AG04449 (cell line): ENCODE measurements around the gene GLYAT.

Source experiments
- CTCF ChIA-PET: fragments of 350-600 bp; formaldehyde crosslinking; extraction: SDS; loops from one replicate; lab custom pipeline; 2021; ENCODE audit warnings: antibody characterized with exemption; lab: Yijun Ruan, JAX
- POLR2A ChIA-PET: fragments of 400-600, 350-600 bp; formaldehyde crosslinking; extraction: SDS; loops from one replicate; lab custom pipeline; 2020; ENCODE audit warnings: antibody characterized with exemption, inconsistent platforms; lab: Yijun Ruan, JAX
- DNase-seq: peaks from one replicate; pipeline ENCODE4 v3.0.0-alpha.2; 2010; ENCODE audit warnings: low read depth, low spot score
- H3K4me3 ChIP-seq: 2 replicates; pipeline ENCODE4 v1.5.1; 2011; ENCODE audit warnings: low read depth, mild to moderate bottlenecking, control low read depth, low read length
- CTCF ChIP-seq: IDR thresholded peaks from one replicate; pipeline ENCODE4 v1.5.1; 2011; ENCODE audit warnings: mild to moderate bottlenecking, moderate library complexity, low read length, control low read depth, inconsistent platforms; ENCODE audit not compliant: insufficient read depth; ENCODE audit errors: missing control alignments

GLYAT gene

DNA sequence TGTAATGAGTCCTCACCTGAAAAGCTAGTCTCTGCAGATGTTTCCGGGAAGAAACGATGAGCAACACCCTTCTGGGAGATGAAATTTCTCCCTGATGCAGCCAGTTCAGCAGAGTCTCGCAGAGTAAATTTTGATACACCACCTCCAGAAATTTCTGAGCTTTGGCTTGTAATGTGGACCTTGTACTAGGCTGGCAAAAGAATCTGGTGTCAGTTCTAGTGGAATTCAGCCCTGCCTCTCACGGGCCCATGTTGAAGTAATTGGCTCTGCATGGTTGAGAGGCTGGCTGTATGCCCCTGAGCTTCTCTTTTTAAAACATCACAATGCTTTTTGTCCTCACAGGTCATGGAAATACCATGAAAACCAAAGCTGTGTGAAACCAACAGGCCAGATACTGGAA, at the start of gene GLYAT:
GLYAT (minus strand) TSS at position 125 of the 400 bp plus-strand sequence. CDS start 7,447 bp downstream, outside the sequence.
- ChIA-PET CTCF (no interaction called here), POLR2A (no interaction called here)
- no peak within 1 kb of the TSS for H3K4me3 ChIP-seq
- no peak for DNase-seq
- no peak for TF ChIP-seq CTCF

DNA sequence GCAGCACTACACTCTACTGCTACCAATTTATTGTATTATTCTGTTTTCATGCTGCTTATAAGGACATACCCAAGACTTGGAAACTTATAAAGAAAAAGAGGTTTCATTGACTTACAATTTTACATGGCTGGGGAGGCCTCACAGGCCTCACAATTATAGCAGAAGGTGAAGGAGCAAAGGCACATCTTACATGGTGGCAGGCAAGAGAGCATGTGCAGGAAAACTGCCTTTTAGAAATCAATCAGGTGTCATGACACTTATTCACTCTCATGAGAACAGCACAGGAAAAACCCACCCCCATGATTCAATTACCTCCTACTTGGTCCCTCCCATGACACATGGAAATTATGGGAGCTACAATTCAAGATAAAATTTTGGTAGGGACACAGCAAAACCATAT, 49.6 kb upstream of the GLYAT start:
- CTCF ChIA-PET, result interaction anchor here (0.7 kb wide), 1 partner anchor 129 kb away, joined by 3 read pairs; no protein-coding TSS in a partner anchor
- POLR2A ChIA-PET, result no interaction called here
- no peak for DNase-seq
- H3K4me3 ChIP-seq, result no peak overlapping the region
- TF ChIP-seq CTCF, result no peak

DNA sequence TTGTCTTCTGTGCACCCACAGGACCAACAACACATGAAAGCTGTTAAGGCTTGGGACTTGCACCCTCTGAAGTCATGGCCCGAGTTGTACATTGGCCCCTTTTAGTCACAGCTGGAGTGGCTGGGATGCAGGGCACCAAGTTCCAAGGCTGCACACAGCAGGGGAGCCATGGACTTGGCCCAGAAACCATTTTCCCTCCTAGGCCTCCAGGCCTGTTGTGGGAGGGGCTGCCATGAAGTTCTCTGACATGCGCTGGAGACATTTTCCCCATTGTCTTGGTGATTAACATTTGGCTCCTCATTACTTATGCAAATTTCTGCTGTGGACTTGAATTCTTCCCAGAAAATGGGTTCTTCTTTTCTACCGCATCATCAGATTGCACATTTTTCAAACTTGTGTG, 48.8 kb upstream of the GLYAT start:
- H3K4me3 ChIP-seq, result no peak overlapping the region
- ChIA-PET CTCF (no interaction called here), POLR2A (no interaction called here)
- no peak for DNase-seq
- TF ChIP-seq CTCF, result no peak

GRCh38 chr11:58776891-58777710, 45.4 kb upstream of the GLYAT start:
- no peak for DNase-seq
- ChIA-PET POLR2A (no interaction called here), CTCF (interaction anchor here (1.0 kb wide), 1 partner anchor 12 kb away, joined by 5 read pairs; no protein-coding TSS in a partner anchor)
- no peak for TF ChIP-seq CTCF
- no peak overlapping the region for H3K4me3 ChIP-seq

- DNase-seq, result no peak
- ChIA-PET CTCF (no interaction called here), POLR2A (no interaction called here)
These were observed 43.4 kb upstream of the GLYAT start for GRCh38 chr11:58775066-58775708.

More at GRCh38 chr11:58775066-58775708, 43.4 kb upstream of the GLYAT start:
- H3K4me3 ChIP-seq, result no peak overlapping the region
- TF ChIP-seq CTCF, result no peak
